CD8-positive, alpha-beta memory T cell (primary cell): Measurements from ENCODE around the gene PRKAG2. TPM values are rescaled to one million over a fixed set of nuclear protein-coding genes. Genes with fewer than 3 reads are reported as not detected.
A peak's percentile ranks its signal among the peaks of the same experiment; 100 is the strongest.
"Not testable (repeated sequence)": the region's sequence is repeated elsewhere in the genome, so short reads cannot be mapped to it uniquely, and the experiment has no call there.

Experiments used
- CTCF ChIA-PET: fragments of 350-600 bp; sonication (Branson Sonifier 250); formaldehyde crosslinking; loops from one replicate; lab custom pipeline; 2021; ENCODE audit warnings: antibody characterized with exemption; lab: Charles Lee
- POLR2A ChIA-PET: fragments of 350-600 bp; sonication (Branson Sonifier 250); formaldehyde crosslinking; loops from one replicate; lab custom pipeline; 2021; ENCODE audit warnings: antibody characterized with exemption; lab: Charles Lee
- DNase-seq, 5 donors: peaks; one replicate each; pipeline versions ENCODE4 v3.0.0 to v3.0.0-alpha.2; 2020 to 2022; ENCODE audit warnings: mixed read lengths in 1 of 5
- H3K27ac ChIP-seq: one replicate; pipeline ENCODE4 v1.7.0; 2013; ENCODE audit warnings: low read depth, mild to moderate bottlenecking, low read length, moderate library complexity
- H3K27me3 ChIP-seq: 2 replicates; pipeline ENCODE4 v1.7.0; 2013; ENCODE audit warnings: low read length, mild to moderate bottlenecking; ENCODE audit not compliant: insufficient read depth, poor library complexity, severe bottlenecking
- H3K36me3 ChIP-seq: 2 replicates; pipeline ENCODE4 v1.7.0; 2013; ENCODE audit warnings: mild to moderate bottlenecking, low read length, moderate library complexity; ENCODE audit not compliant: insufficient read depth
- H3K4me1 ChIP-seq: 2 replicates; pipeline ENCODE4 v1.7.0; 2013; ENCODE audit warnings: mild to moderate bottlenecking, low read length, moderate library complexity; ENCODE audit not compliant: insufficient read depth
- H3K4me3 ChIP-seq: 2 replicates; pipeline ENCODE4 v1.7.0; 2013; ENCODE audit warnings: mild to moderate bottlenecking, low read length
- H3K9me3 ChIP-seq: 2 replicates; pipeline ENCODE4 v1.7.0; 2013; ENCODE audit warnings: mild to moderate bottlenecking, low read length
- H3K27ac Mint-ChIP-seq, 8 donors: one replicate each; pipeline ENCODE4 v1.8.0; 2020 to 2021; ENCODE audit warnings: mixed read lengths in 8 of 8, mild to moderate bottlenecking in 6 of 8, inconsistent platforms in 3 of 8, moderate library complexity in 3 of 8
- H3K27me3 Mint-ChIP-seq, 2 donors: one replicate each; pipeline ENCODE4 v1.8.0; 2020 to 2021; ENCODE audit warnings: mixed read lengths in 2 of 2, mild to moderate bottlenecking in 1 of 2, moderate library complexity in 1 of 2
- H3K36me3 Mint-ChIP-seq, 3 donors: one replicate each; pipeline ENCODE4 v1.8.0; 2020 to 2021; ENCODE audit warnings: mixed read lengths in 3 of 3, inconsistent platforms in 1 of 3, mild to moderate bottlenecking in 1 of 3
- H3K4me1 Mint-ChIP-seq, 3 donors: one replicate each; pipeline ENCODE4 v1.8.0; 2020 to 2021; ENCODE audit warnings: mixed read lengths in 3 of 3, inconsistent platforms in 1 of 3, mild to moderate bottlenecking in 1 of 3
- H3K4me3 Mint-ChIP-seq, 7 donors: one replicate each; pipeline ENCODE4 v1.8.0; 2020 to 2021; ENCODE audit warnings: mixed read lengths in 7 of 7, mild to moderate bottlenecking in 6 of 7, moderate library complexity in 4 of 7, inconsistent platforms in 2 of 7
- H3K9me3 Mint-ChIP-seq, 5 donors: one replicate each; pipeline ENCODE4 v1.8.0; 2020 to 2022; ENCODE audit warnings: mixed read lengths in 5 of 5, mild to moderate bottlenecking in 3 of 5, moderate library complexity in 2 of 5, inconsistent platforms in 1 of 5
- polyA plus RNA-seq: library from polyadenylated mRNA; unstranded; fragments of 300-500 nt; fragmentation: Illumina TruSeq; gene quantifications from one replicate; pipeline ENCODE4 v1.2.3, GENCODE V29; 2021
- total RNA-seq, 2 experiments: library from RNA; stranded (reverse); gene quantifications; one replicate each; pipeline ENCODE4 v1.2.3, GENCODE V29; 2021

The PRKAG2 gene
- total and polyA plus RNA-seq, 3 experiments from 2014 or later, result 23.1 to 31.4 (median 27.2) TPM

DNA sequence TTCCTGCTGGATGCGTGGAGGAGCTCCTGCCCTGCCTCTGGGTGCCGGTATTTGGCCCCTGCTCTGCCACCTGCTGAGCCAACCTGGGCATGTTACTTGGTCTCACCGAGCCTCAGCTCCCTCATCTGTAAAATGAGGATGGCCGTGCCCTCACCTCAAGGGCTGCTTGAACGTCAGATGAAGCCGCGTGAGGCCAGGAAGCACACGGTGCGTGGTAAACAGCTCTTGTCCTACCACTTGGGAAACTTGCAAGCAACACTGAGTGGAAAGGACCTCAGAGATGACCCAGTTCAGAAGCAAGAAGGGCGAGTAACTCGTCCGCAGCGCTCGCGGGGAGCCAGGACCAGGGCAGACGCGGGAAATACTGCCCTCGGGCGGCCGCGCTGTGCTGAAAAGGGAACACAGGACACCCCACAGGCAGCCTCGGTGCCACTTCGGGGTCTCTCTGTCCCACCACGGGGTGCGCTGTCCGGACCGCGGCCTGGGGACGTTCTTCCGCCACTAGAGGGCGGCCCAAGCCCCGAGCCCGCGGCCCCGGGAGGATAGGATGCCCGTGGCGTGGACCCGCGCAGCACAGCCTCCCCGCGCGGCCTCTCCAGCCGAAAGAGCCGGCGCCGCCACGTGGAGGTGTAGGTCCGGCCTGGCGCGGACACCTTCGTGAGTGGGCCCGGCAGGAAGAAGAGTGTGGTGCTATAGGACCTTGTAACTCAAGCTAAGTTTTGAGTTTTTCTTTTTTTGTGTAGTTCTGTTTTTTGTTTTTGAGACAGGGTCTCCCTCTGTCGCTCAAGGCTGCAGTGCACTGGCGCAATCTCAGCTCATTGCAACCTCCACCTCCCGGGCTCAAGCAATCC, 94.1 kb downstream of the PRKAG2 start:
- ChIA-PET POLR2A (interaction anchor here (1.4 kb wide), 1 partner anchor 151 kb away, joined by 3 read pairs; no protein-coding TSS in a partner anchor), CTCF (interaction anchor here (0.6 to 3.3 kb wide), 31 partner anchors 9 to 370 kb away, joined by 3 to 21 read pairs (median 4); partner anchors contain the start of gene PRKAG2)
- H3K27me3 Mint-ChIP-seq, result peaks cover 0 to 3% of the 10 kb centered on the region in 2 donors
- Histone ChIP-seq H3K27ac (no peak overlapping the region), H3K9me3 (no peaks in the 10 kb centered on the region), H3K4me1 (no peaks in the 10 kb centered on the region), H3K4me3 (peak overlapping the region; percentile 68), H3K27me3 (no peaks in the 10 kb centered on the region), H3K36me3 (peaks cover 6% of the 10 kb centered on the region)
- H3K9me3 Mint-ChIP-seq, result no peaks in the 10 kb centered on the region
- H3K4me3 Mint-ChIP-seq, result peak overlapping the region; percentile 28 to 89 (median 83)
- peak; percentile 52 to 74 (median 59) for DNase-seq
- H3K4me1 Mint-ChIP-seq, result peaks cover 7 to 20% (median 9%) of the 10 kb centered on the region in 3 donors
- H3K36me3 Mint-ChIP-seq, result peaks cover 7 to 34% (median 16%) of the 10 kb centered on the region in 3 donors
- peak overlapping the region in 6 of 8 donors; percentile 66 to 89 (median 80) for H3K27ac Mint-ChIP-seq

DNA sequence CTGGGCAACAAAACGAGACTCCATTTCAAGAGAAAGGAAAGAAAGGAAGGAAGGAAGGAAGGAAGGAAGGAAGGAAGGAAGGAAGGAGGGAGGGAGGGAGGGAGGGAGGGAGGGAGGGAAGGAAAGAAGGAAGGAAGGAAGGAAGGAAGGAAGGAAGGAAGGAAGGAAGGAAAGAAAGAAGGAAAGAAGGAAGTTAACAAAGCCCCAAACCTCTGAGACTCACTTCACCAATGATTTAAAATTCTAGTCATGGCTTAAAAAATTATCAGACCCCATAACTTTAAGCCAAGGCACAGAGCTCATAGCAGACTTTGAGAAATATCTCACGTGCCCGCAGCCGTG, 94.7 kb downstream of the PRKAG2 start:
- Mint-ChIP-seq H3K27ac (peak overlapping the region in 5 of 8 donors; percentile 66 to 89 (median 87)), H3K36me3 (peaks cover 7 to 34% (median 16%) of the 10 kb centered on the region in 3 donors), H3K4me1 (peaks cover 5 to 16% (median 7%) of the 10 kb centered on the region in 3 donors), H3K4me3 (peak overlapping the region in 5 of 7 donors; percentile 28 to 89 (median 84))
- CTCF ChIA-PET, result interaction anchor here (0.6 to 3.3 kb wide), 23 partner anchors 9 to 370 kb away, joined by 3 to 21 read pairs (median 5); partner anchors contain the start of gene PRKAG2
- peak overlapping the region; percentile 68 for H3K4me3 ChIP-seq
- not testable (repeated sequence) for H3K36me3 ChIP-seq, H3K27ac ChIP-seq, H3K27me3 ChIP-seq, H3K27me3 Mint-ChIP-seq, H3K9me3 Mint-ChIP-seq, DNase-seq, H3K9me3 ChIP-seq, H3K4me1 ChIP-seq
- POLR2A ChIA-PET, result interaction anchor here (1.4 kb wide), 1 partner anchor 150 kb away, joined by 3 read pairs; no protein-coding TSS in a partner anchor

DNA sequence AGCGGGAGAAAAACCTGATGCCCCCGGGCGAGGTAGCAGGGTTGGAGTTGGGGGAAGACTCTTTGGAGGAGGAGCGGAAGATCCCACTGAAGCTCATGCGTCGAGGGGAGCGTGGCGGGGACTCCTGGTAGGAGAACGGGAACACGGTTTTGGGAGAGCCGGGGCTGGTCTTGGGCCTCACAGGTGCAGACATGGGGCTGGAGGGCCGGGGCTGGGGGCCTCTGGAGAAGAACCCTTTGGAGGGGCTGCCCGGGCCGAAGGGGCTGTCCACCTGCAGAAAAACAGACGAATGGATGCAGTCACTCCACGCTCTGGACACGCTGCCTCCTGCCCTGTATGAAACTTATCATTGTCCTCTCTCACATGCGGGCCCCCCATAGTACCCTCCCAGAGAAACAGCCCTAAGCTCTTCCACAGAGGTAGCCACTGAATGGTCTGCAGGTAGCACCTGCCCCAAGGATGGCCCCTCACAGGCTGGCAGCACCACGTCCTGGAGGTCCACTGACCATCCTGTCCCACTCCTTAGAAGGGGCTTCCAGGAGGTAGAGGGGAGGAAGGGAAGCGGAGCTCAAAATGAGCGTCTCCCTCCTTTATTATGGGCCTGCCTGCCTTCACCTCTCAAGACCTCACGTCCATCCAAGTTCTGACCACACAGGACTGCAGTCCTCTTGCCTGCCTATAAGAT, 95.6 kb downstream of the PRKAG2 start:
- Mint-ChIP-seq H3K9me3 (no peaks in the 10 kb centered on the region), H3K4me3 (no peak overlapping the region), H3K27me3 (peaks cover 0 to 3% of the 10 kb centered on the region in 2 donors), H3K36me3 (peaks cover 7 to 34% (median 16%) of the 10 kb centered on the region in 3 donors), H3K4me1 (peaks cover 5 to 16% (median 6%) of the 10 kb centered on the region in 3 donors), H3K27ac (peak overlapping the region in 1 of 8 donors; percentile 29)
- peaks cover 6% of the 10 kb centered on the region for H3K36me3 ChIP-seq
- ChIA-PET POLR2A (no interaction called here), CTCF (interaction anchor here (1.2 to 3.3 kb wide), 5 partner anchors 20 to 148 kb away, joined by 3 to 21 read pairs (median 6); partner anchors contain the start of gene PRKAG2)
- H3K27ac ChIP-seq, result no peak overlapping the region
- no peaks in the 10 kb centered on the region for H3K27me3 ChIP-seq
- no peaks in the 10 kb centered on the region for H3K4me1 ChIP-seq
- peak in 1 of 5 donors; percentile 37 for DNase-seq
- no peak overlapping the region for H3K4me3 ChIP-seq
- no peaks in the 10 kb centered on the region for H3K9me3 ChIP-seq

GRCh38 chr7:151780631-151781030, 96.3 kb downstream of the PRKAG2 start:
- ChIA-PET CTCF (interaction anchor here (1.2 to 3.3 kb wide), 2 partner anchors 19 to 24 kb away, joined by 3 to 21 read pairs; no protein-coding TSS in a partner anchor), POLR2A (no interaction called here)
- Histone ChIP-seq H3K4me3 (no peak overlapping the region), H3K36me3 (peaks cover 6% of the 10 kb centered on the region), H3K4me1 (no peaks in the 10 kb centered on the region), H3K27ac (no peak overlapping the region), H3K9me3 (no peaks in the 10 kb centered on the region), H3K27me3 (no peaks in the 10 kb centered on the region)
- Mint-ChIP-seq H3K9me3 (no peaks in the 10 kb centered on the region), H3K4me1 (peaks cover 5 to 16% (median 6%) of the 10 kb centered on the region in 3 donors), H3K27me3 (peaks cover 0 to 1% of the 10 kb centered on the region in 2 donors), H3K36me3 (peaks cover 7 to 33% (median 16%) of the 10 kb centered on the region in 3 donors), H3K27ac (peak overlapping the region in 2 of 8 donors; percentile 12 to 67), H3K4me3 (peak overlapping the region in 1 of 7 donors; percentile 33)
- peak in 1 of 5 donors; percentile 13 for DNase-seq

GRCh38 chr7:151779678-151780077, 97.2 kb downstream of the PRKAG2 start:
- DNase-seq, result no peak
- Mint-ChIP-seq H3K4me1 (peaks cover 5 to 16% (median 6%) of the 10 kb centered on the region in 3 donors), H3K9me3 (no peaks in the 10 kb centered on the region), H3K27me3 (peaks cover 0 to 1% of the 10 kb centered on the region in 2 donors), H3K27ac (peak overlapping the region in 1 of 8 donors; percentile 81), H3K36me3 (peaks cover 7 to 38% (median 16%) of the 10 kb centered on the region in 3 donors), H3K4me3 (no peak overlapping the region)
- ChIA-PET POLR2A (no interaction called here), CTCF (no interaction called here)
- Histone ChIP-seq H3K36me3 (peaks cover 6% of the 10 kb centered on the region), H3K9me3 (no peaks in the 10 kb centered on the region), H3K4me1 (no peaks in the 10 kb centered on the region), H3K27me3 (no peaks in the 10 kb centered on the region), H3K4me3 (no peak overlapping the region), H3K27ac (no peak overlapping the region)

DNA sequence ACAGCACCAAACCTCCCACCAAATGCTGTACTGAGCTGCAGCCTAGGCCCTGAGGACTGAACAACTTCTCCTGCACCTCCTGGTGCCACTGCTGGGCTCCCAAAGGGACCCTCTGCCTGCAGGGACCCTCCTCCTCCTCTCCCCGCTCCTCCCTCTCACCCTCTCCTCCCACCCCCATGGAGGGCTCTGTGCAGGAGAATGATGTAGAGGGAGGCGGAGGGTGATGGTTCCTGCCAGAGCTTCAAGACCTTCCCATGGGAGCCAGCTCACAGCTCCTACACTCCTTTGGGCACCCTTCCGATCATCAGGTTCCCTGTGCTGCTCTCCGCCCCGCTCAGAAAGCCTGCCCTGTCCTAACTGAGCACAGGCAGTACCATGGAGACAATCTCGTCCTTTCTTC, 97.7 kb downstream of the PRKAG2 start:
- Mint-ChIP-seq H3K27ac (no peak overlapping the region), H3K27me3 (peaks cover 0 to 1% of the 10 kb centered on the region in 2 donors), H3K4me1 (peaks cover 5 to 16% (median 6%) of the 10 kb centered on the region in 3 donors), H3K4me3 (no peak overlapping the region), H3K36me3 (peaks cover 7 to 37% (median 16%) of the 10 kb centered on the region in 3 donors), H3K9me3 (no peaks in the 10 kb centered on the region)
- Histone ChIP-seq H3K27me3 (no peaks in the 10 kb centered on the region), H3K36me3 (peaks cover 6% of the 10 kb centered on the region), H3K4me1 (no peaks in the 10 kb centered on the region), H3K4me3 (no peak overlapping the region), H3K27ac (no peak overlapping the region), H3K9me3 (no peaks in the 10 kb centered on the region)
- ChIA-PET CTCF (interaction anchor here (1.3 to 2.6 kb wide), 2 partner anchors 13 to 20 kb away, joined by 3 to 6 read pairs; no protein-coding TSS in a partner anchor), POLR2A (no interaction called here)
- DNase-seq, result no peak

DNA sequence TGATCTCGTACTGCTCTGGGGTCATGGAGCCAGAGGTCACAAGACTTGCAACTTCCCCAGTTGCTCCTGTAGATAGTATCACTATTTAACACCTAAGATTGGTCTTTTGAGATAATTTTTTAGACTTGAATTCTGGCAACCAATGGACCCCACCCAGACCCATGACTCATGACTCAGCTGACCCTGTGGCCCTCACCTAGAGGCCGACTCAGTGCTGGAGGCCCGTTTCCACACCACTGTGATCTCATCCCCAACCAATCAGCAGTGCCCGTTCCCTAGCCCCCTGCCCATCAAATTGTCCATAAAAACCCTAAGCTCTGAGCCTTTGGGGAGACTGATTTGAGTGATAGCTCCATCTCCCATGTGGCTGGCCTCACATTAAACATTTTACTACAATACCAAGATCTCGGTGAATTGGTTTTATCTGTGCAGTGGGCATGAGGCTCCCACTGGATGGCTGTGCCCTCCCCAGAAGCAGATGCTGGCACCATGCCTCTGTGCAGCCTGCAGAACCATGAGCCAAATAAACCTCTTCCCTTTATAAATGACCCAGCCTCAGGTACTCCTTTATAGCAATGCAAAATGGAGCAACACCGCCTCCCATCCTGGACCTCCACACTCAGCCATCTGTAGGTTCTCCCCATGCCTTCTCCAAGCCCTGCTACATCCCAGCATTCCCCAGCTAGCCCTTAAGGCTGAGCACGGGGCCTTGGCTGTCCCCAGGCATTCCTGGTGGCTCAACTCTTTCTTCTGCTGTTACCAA, 98.8 kb downstream of the PRKAG2 start:
- ChIA-PET POLR2A (no interaction called here), CTCF (interaction anchor here (1.1 to 2.6 kb wide), 3 partner anchors 14 to 19 kb away, joined by 3 to 6 read pairs (median 3); no protein-coding TSS in a partner anchor)
- H3K27ac Mint-ChIP-seq, result peak overlapping the region in 3 of 8 donors; percentile 46 to 77 (median 68)
- Histone ChIP-seq H3K36me3 (peaks cover 6% of the 10 kb centered on the region), H3K27me3 (no peaks in the 10 kb centered on the region), H3K4me1 (no peaks in the 10 kb centered on the region), H3K9me3 (no peaks in the 10 kb centered on the region), H3K4me3 (no peak overlapping the region), H3K27ac (no peak overlapping the region)
- DNase-seq, result no peak
- H3K27me3 Mint-ChIP-seq, result peaks cover 0 to 1% of the 10 kb centered on the region in 2 donors
- no peak overlapping the region for H3K4me3 Mint-ChIP-seq
- H3K36me3 Mint-ChIP-seq, result peaks cover 7 to 45% (median 16%) of the 10 kb centered on the region in 3 donors
- no peaks in the 10 kb centered on the region for H3K9me3 Mint-ChIP-seq
- peaks cover 3 to 13% (median 5%) of the 10 kb centered on the region in 3 donors for H3K4me1 Mint-ChIP-seq
